ENCODE measurements around the gene ZSWIM5. TPM values are rescaled to one million over a fixed set of nuclear protein-coding genes. Genes with fewer than 3 reads are reported as not detected.

Gene ZSWIM5
- total and polyA plus RNA-seq, 9 of the 15 experiments (the other 6 are each of a cell fraction or from before 2014, with no cell fraction given): under 0.01 to 0.07 (median 0.03) TPM; not detected in 3

DNA sequence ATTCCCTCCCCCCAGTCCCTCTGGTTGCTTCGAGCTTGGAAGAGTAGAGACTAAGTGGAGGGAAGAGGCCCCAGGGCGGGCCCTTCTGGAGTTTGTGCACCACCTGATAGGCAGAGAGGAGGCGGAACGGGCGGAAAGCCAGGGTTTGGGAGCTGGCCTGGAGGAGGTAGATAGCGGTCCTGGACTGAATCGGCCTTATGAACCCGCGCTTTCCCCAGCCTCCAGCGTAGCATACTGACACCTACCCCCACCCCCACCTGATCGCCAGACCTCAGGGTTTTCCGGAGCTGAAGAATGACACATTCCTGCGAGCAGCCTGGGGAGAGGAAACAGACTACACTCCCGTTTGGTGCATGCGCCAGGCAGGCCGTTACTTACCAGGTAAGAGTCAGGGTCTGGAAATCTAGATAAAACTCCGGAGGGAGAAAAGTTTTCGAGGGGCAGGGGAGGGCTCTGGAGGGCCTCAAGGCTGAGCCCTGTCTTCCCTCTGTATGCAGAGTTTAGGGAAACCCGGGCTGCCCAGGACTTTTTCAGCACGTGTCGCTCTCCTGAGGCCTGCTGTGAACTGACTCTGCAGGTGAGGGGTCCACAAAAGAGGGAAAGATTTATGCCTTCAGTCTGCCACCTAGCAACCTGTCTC is 193.6 kb downstream of the ZSWIM5 start:
- H3K27me3 ChIP-seq (ENCODE audit: control insufficient read depth in 2 of 2, insufficient read depth in 2 of 2, low read length in 2 of 2): no peaks in the 10 kb centered on the region
- 2% methylated on average over 21 of the region's 21 CpGs for WGBS (ENCODE audit: insufficient coverage, low coverage, missing lambda C conversion rate)
- peaks cover 51% of the 10 kb centered on the region for H3K79me2 ChIP-seq (ENCODE audit: control insufficient read depth, insufficient read depth, low read length)
- ChIA-PET POLR2A (interaction anchor here (0.6 to 8.7 kb wide), 57 partner anchors 9 to 538 kb away, joined by 3 to 113 read pairs (median 4); partner anchors contain the start of genes AKR1A1, BTBD19, EIF2B3 and MUTYH), CTCF (ENCODE audit: low intra/inter-chr PET ratio) (interaction anchor here (0.6 to 4.6 kb wide), 4 partner anchors 287 to 558 kb away, joined by 3 to 58 read pairs (median 23); no protein-coding TSS in a partner anchor)
- H3K4me3 ChIP-seq: peak overlapping the region; percentile 86
- peak overlapping the region; percentile 85 for H3K27ac ChIP-seq (ENCODE audit: extremely low read depth, low read depth, low read length)
- peak overlapping the region; percentile 45 for H2AFZ ChIP-seq (ENCODE audit: low read depth, low read length)
- FAIRE-seq (peak; percentile 99), DNase-seq (ENCODE audit: extremely low read depth in 1 of 4, low spot score in 3 of 4) (peak; percentile 96 to 100 (median 98)), ATAC-seq (peak; percentile 82)
- peaks cover 24% of the 10 kb centered on the region; the same call in 1 of the 2 replicates for H4K20me1 ChIP-seq (replicated peaks; ENCODE audit: control insufficient read depth, insufficient read depth, low read length)
- H3K4me1 ChIP-seq (replicated peaks in 1 of 2; ENCODE audit: control insufficient read depth in 2 of 2, insufficient read depth in 2 of 2, low read length in 2 of 2): peaks cover 44 to 45% of the 10 kb centered on the region in 2 experiments
- intact Hi-C loops (cut with micrococcal nuclease): loop anchor here (1.0 to 10.0 kb wide), 8 partner anchors 26 to 562 kb away; partner anchors contain the start of genes DYNLT4, EIF2B3, RNU5D-1 and ZSWIM5
- peak overlapping the region; percentile 95 for H3K4me2 ChIP-seq (ENCODE audit: insufficient read depth, low read length)
- BruUV-seq (replicated peaks): no TSS peak
- H3K9me3 ChIP-seq (replicated peaks; ENCODE audit: control insufficient read depth, insufficient read depth, low read depth, low read length): no peaks in the 10 kb centered on the region
- peaks cover 9% of the 10 kb centered on the region for H3K9me1 ChIP-seq (ENCODE audit: control insufficient read depth, insufficient read depth, low read length)
- in situ Hi-C loops (cut with MboI): loop anchor here (5.0 kb wide), 4 partner anchors 175 to 480 kb away; partner anchors contain the start of gene TESK2
- H3K9ac ChIP-seq (ENCODE audit: insufficient read depth in 1 of 2, low read depth in 2 of 2, low read length in 2 of 2): peak overlapping the region; percentile 84 to 89
- H3K36me3 ChIP-seq (ENCODE audit: control insufficient read depth, insufficient read depth, low read length): peaks cover 52% of the 10 kb centered on the region
- no peak; the same call in 1 of the 2 replicates for TF ChIP-seq ZHX1 (conservative IDR thresholded peaks at IDR 0.05; ENCODE audit: low read length)
- no peak for TF ChIP-seq SIX5 (IDR thresholded peaks at IDR 0.05; ENCODE audit: borderline replicate concordance in 1 of 2, insufficient read depth in 1 of 2, low read depth in 1 of 2, low read length in 2 of 2)
- peak; percentile 97 for TF ChIP-seq ZNF395 (CRISPR knock-in tag; IDR thresholded peaks at IDR 0.05)
- TF ChIP-seq GTF2E2 (tag; IDR thresholded peaks at IDR 0.05): 0 out of 2 replicates have a peak, but pooled peaks have one; percentile 48
- TF ChIP-seq POLR2B (IDR thresholded peaks at IDR 0.05; ENCODE audit: low read depth, partially characterized antibody): peak; percentile 10
- no peak for TF ChIP-seq ZBTB26 (CRISPR knock-in tag; IDR thresholded peaks at IDR 0.05)
- TF ChIP-seq, protein P1, sequence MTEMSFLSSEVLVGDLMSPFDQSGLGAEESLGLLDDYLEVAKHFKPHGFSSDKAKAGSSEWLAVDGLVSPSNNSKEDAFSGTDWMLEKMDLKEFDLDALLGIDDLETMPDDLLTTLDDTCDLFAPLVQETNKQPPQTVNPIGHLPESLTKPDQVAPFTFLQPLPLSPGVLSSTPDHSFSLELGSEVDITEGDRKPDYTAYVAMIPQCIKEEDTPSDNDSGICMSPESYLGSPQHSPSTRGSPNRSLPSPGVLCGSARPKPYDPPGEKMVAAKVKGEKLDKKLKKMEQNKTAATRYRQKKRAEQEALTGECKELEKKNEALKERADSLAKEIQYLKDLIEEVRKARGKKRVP (CRISPR knock-in tag; IDR thresholded peaks at IDR 0.05): 0 out of 2 replicates have a peak, but pooled peaks have one; percentile 5
- 0 out of 2 replicates have a peak, but pooled peaks have one; percentile 74 for TF ChIP-seq PREB (CRISPR knock-in tag; IDR thresholded peaks at IDR 0.05)
- TF ChIP-seq TRIM24 (IDR thresholded peaks at IDR 0.05): peak; percentile 90 to 95
- 0 out of 2 replicates have a peak, but pooled peaks have one; percentile 18 for TF ChIP-seq SMC3 (conservative IDR thresholded peaks at IDR 0.05; ENCODE audit: insufficient read depth, low read depth, low read length)
